Activated CD4-positive, alpha-beta memory T cell treated with anti-CD3 and anti-CD28 coated beads for 36 hours (primary cell): ENCODE data around the gene ART4. TPM values are rescaled to one million over a fixed set of nuclear protein-coding genes. Genes with fewer than 3 reads are reported as not detected.

ENCODE experiments used
- CTCF ChIA-PET: fragments of 350-600 bp; sonication (Branson Sonifier 250); formaldehyde crosslinking; loops from one replicate; lab custom pipeline; 2021; ENCODE audit warnings: antibody characterized with exemption, inconsistent platforms; lab: Charles Lee
- POLR2A ChIA-PET: fragments of 350-600 bp; sonication (Branson Sonifier 250); formaldehyde crosslinking; loops from one replicate; lab custom pipeline; 2021; ENCODE audit warnings: antibody characterized with exemption; lab: Charles Lee
- DNase-seq: peaks from one replicate; pipeline ENCODE4 v3.0.0-alpha.2; 2020
- H3K27ac Mint-ChIP-seq: one replicate; pipeline ENCODE4 v1.8.0; 2021; ENCODE audit warnings: mixed read lengths
- H3K27me3 Mint-ChIP-seq: one replicate; pipeline ENCODE4 v1.8.0; 2021; ENCODE audit warnings: mixed read lengths
- H3K36me3 Mint-ChIP-seq: one replicate; pipeline ENCODE4 v1.8.0; 2021; ENCODE audit warnings: mixed read lengths
- H3K4me1 Mint-ChIP-seq: one replicate; pipeline ENCODE4 v1.8.0; 2021; ENCODE audit warnings: low read depth, mixed read lengths
- H3K4me3 Mint-ChIP-seq: one replicate; pipeline ENCODE4 v1.8.0; 2021; ENCODE audit warnings: mild to moderate bottlenecking, mixed read lengths
- H3K9me3 Mint-ChIP-seq: one replicate; pipeline ENCODE4 v1.8.0; 2021; ENCODE audit warnings: mixed read lengths
- intact Hi-C: fragments of 100-400 bp; cut with micrococcal nuclease; formaldehyde crosslinking; loops from one replicate; pipeline ENCODE4 v1.15.1; 2023
- total RNA-seq, 2 experiments: library from RNA; stranded (reverse); gene quantifications; one replicate each; pipeline ENCODE4 v1.2.3, GENCODE V29; 2021

The ART4 gene, protein sequence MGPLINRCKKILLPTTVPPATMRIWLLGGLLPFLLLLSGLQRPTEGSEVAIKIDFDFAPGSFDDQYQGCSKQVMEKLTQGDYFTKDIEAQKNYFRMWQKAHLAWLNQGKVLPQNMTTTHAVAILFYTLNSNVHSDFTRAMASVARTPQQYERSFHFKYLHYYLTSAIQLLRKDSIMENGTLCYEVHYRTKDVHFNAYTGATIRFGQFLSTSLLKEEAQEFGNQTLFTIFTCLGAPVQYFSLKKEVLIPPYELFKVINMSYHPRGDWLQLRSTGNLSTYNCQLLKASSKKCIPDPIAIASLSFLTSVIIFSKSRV
- not detected for total RNA-seq

DNA sequence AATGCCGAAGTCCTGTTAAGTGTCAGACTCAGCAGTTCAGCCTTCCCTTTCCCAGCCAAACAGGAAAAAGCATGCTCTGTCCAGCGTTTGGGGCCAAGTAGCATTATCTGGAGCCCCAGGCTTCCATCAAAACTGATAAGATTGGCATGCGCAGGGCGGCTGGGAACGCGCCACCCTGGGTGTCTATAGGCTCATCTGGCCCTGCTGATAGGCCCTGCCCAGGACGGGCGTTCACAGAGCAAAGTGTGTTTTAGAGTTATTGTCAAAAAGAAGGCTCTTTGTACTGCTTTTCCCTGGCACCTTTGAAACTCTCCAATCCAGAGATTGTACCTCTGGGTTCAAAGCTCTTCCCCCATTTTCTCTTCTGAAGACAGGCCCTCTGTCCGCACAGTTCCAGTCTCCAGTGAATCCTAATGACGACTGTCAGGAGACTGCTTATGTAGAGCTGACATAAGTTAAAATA, at the start of gene ART4:
TSS of gene ART4 (minus strand) at position 102 of the 463 bp plus-strand sequence. CDS start 413 bp downstream, outside the sequence.
- POLR2A ChIA-PET: no interaction called here
- CTCF ChIA-PET: interaction anchor here (2.0 to 7.0 kb wide), 2 partner anchors 151 to 154 kb away, joined by 6 to 121 read pairs; no protein-coding TSS in a partner anchor
- Mint-ChIP-seq H3K36me3 (no peaks in the 10 kb centered on the region), H3K4me1 (no peaks in the 10 kb centered on the region), H3K27me3 (peaks cover 6% of the 10 kb centered on the region), H3K27ac (no peak within 1 kb of the TSS), H3K4me3 (no peak within 1 kb of the TSS), H3K9me3 (no peaks in the 10 kb centered on the region)
- intact Hi-C loops: no loop called here
- DNase-seq: no peak

DNA sequence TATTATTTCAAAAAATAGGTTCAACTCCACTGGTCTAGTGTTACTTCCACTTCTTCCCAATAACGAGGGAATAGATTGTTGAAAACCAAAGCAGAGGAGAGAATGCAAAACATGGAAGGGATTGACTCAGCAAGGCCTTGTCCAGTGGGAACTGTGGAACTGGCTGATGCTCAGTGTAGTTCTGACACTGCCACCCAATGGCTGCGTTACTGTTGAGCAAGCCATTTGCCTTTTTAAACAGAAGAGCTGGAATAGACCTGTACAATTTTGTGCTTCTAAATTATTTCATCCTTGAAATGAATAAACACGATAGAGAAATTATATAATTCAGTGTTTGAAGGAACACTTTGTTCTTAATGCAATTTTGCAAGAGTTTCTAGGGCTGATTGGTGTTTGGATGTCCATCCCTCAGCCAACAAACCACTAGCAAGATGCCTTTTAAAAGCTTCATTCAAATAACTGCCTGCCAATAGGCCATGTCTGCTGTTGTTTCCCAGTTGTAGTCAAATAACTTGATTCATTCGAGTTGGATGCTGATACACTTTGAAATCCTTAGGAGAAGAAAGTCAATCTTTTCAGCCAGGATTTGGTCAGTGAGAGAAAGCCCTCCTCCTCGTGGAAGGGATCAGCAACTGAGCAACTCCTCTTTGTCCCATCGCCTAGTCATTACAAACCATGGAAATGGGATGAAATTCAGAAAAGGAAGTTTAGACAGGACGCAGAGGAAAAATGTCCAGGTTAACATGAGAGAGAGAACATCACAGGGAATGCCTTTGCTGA, 49.6 kb upstream of the ART4 start:
- no peaks in the 10 kb centered on the region for H3K4me1 Mint-ChIP-seq
- H3K27me3 Mint-ChIP-seq: peaks cover 3% of the 10 kb centered on the region
- intact Hi-C loops: no loop called here
- H3K9me3 Mint-ChIP-seq: no peaks in the 10 kb centered on the region
- CTCF ChIA-PET: interaction anchor here (1.0 to 2.3 kb wide), 2 partner anchors 9 to 47 kb away, joined by 3 to 6 read pairs; no protein-coding TSS in a partner anchor
- POLR2A ChIA-PET: no interaction called here
- H3K27ac Mint-ChIP-seq: no peak overlapping the region
- no peak for DNase-seq
- H3K36me3 Mint-ChIP-seq: no peaks in the 10 kb centered on the region
- H3K4me3 Mint-ChIP-seq: no peak overlapping the region

DNA sequence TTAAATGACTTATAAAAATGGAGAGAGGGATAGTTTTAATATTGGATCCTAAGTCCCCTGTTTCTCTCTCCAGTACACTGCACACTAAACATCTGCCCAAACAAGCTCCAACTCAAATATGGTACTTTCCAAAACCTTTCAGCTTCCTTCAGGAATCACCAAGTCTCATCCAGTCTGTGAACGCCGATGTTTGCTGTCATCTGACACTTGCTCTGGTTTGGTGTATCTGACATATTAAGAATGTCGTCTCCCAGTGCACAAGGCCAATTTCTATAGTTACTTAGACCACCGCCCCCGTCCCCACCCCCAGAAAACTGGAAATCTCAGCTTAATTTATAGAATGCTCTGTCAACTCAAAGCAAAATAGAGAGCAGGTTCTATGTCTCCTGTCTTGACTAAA, 47.4 kb upstream of the ART4 start:
- POLR2A ChIA-PET: no interaction called here
- H3K4me1 Mint-ChIP-seq: peaks cover under 1% of the 10 kb centered on the region
- no peaks in the 10 kb centered on the region for H3K9me3 Mint-ChIP-seq
- intact Hi-C loops: no loop called here
- no peak overlapping the region for H3K4me3 Mint-ChIP-seq
- peaks cover 6% of the 10 kb centered on the region for H3K27me3 Mint-ChIP-seq
- H3K36me3 Mint-ChIP-seq: no peaks in the 10 kb centered on the region
- no peak for DNase-seq
- no peak overlapping the region for H3K27ac Mint-ChIP-seq
- CTCF ChIA-PET: interaction anchor here (1.7 to 1.8 kb wide), 2 partner anchors 46 to 47 kb away, joined by 4 read pairs; no protein-coding TSS in a partner anchor

DNA sequence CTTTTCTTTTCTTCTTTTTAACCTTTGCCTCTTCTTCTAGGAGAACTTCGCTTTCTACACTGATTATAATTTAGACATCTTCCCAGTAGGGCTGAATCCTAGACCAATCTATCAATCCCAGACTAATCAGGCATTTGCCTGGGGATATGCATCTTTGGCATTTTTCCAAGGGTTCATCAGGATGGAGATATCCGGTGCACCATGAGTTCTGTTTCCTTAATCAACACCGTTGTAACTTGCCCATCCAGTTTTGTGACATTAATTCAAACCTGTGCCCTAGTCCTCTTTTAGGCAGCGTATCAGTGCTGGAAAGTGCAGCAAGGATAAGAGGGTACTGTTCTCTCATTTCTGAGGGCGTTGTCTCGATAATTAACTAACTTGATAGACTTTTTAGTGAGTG, 42.9 kb upstream of the ART4 start:
- CTCF ChIA-PET: no interaction called here

DNA sequence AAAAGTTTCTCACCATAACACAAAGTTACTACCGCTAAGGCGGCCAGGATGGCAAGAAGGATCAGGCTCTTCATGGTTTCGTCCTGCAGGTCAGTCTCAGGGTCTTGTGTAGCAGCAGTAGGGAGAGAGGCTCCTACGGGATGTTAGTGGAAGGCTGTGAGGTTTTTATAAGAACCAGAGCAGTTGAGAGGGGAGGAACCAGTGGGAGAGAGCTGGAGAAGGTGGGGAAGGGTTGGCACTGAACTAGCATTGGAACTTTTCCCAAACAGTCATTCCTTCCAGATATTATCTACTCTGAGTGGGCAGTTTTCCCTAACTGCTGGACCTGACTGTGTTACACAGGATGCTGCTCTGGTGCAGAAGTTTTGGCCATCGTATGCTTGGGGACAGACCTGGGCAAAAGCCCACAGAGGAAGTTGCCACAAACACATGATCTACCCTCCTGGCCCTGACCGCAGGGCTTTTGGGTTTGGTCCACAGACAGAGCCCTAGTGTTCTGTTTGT, 42.4 kb upstream of the ART4 start, which contains the start of gene MGP:
TSS of gene MGP (minus strand) at position 137 of the 504 bp plus-strand sequence. CDS start at position 74, 63 bp downstream.
- DNase-seq: no peak
- H3K36me3 Mint-ChIP-seq: no peaks in the 10 kb centered on the region
- ChIA-PET CTCF (no interaction called here), POLR2A (no interaction called here)
- H3K4me1 Mint-ChIP-seq: peaks cover 15% of the 10 kb centered on the region
- no peaks in the 10 kb centered on the region for H3K9me3 Mint-ChIP-seq
- peaks cover 10% of the 10 kb centered on the region for H3K27me3 Mint-ChIP-seq
- peak within 1 kb of the TSS; percentile 21 for H3K4me3 Mint-ChIP-seq
- no peak within 1 kb of the TSS for H3K27ac Mint-ChIP-seq
- intact Hi-C loops: no loop called here

More for the DNA sequence above, 42.9 kb upstream of the ART4 start:
- no peak overlapping the region for H3K4me3 Mint-ChIP-seq
- intact Hi-C loops: no loop called here
- no peak overlapping the region for H3K27ac Mint-ChIP-seq
- H3K27me3 Mint-ChIP-seq: peaks cover 10% of the 10 kb centered on the region
- H3K9me3 Mint-ChIP-seq: no peaks in the 10 kb centered on the region
- DNase-seq: no peak
- POLR2A ChIA-PET: no interaction called here
- peaks cover 12% of the 10 kb centered on the region for H3K4me1 Mint-ChIP-seq
- H3K36me3 Mint-ChIP-seq: no peaks in the 10 kb centered on the region

DNA sequence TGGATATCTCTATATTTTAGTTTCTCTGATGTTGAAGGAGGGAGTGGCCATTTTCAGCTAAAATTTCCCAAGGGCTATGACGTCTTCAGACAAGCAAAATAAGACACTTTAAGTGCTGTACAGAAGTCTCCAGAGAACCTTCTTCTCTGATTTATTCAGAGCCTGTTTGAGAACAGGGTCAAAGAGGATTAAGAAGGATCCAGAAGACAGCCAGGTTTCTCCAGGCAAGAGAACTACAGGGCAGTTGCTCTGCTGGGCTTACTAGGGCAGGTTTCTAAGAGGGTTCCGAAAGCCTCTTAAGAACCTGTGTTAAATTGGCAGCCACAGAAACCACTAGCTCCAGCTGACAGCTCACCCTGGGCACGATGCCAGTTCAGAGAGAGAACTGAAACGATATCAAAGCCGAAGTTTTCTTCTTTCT, 41.1 kb upstream of the ART4 start:
- H3K9me3 Mint-ChIP-seq: no peaks in the 10 kb centered on the region
- intact Hi-C loops: no loop called here

DNA sequence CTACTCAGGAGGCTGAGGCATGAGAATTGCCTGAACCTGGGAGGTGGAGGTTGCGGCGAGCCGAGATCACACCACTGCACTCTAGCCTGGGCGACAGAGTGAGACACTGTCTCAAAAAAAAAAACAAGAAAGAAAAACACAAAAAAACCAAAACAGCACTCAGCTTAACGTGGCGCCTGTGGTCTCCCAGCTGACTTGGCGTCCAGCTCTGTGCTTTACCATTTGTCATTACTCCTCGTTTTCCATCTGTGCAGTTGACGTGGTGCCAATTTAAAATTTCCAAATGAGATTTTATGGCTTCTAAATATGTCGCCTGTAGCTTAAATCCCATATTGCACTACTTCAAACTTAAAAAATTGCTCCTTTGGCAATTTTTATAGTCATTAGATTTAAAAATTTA, 40.4 kb upstream of the ART4 start:
- POLR2A ChIA-PET: no interaction called here
- Mint-ChIP-seq H3K9me3 (no peaks in the 10 kb centered on the region), H3K4me1 (peaks cover 20% of the 10 kb centered on the region), H3K4me3 (no peak overlapping the region), H3K36me3 (no peaks in the 10 kb centered on the region), H3K27ac (no peak overlapping the region), H3K27me3 (peaks cover 7% of the 10 kb centered on the region)
- no peak for DNase-seq
- CTCF ChIA-PET: interaction anchor here (0.8 to 1.8 kb wide), 2 partner anchors 112 to 338 kb away, joined by 3 to 4 read pairs; partner anchors contain the start of gene RERG
- intact Hi-C loops: no loop called here

More for the DNA sequence above, 41.1 kb upstream of the ART4 start:
- ChIA-PET CTCF (interaction anchor here (1.8 kb wide), 1 partner anchor 337 kb away, joined by 4 read pairs; the partner anchor contains the start of gene RERG), POLR2A (no interaction called here)
- DNase-seq: peak; percentile 80
- no peaks in the 10 kb centered on the region for H3K36me3 Mint-ChIP-seq
- peak overlapping the region; percentile 21 for H3K4me3 Mint-ChIP-seq
- H3K4me1 Mint-ChIP-seq: peaks cover 20% of the 10 kb centered on the region
- peaks cover 10% of the 10 kb centered on the region for H3K27me3 Mint-ChIP-seq
- H3K27ac Mint-ChIP-seq: peak overlapping the region; percentile 18

DNA sequence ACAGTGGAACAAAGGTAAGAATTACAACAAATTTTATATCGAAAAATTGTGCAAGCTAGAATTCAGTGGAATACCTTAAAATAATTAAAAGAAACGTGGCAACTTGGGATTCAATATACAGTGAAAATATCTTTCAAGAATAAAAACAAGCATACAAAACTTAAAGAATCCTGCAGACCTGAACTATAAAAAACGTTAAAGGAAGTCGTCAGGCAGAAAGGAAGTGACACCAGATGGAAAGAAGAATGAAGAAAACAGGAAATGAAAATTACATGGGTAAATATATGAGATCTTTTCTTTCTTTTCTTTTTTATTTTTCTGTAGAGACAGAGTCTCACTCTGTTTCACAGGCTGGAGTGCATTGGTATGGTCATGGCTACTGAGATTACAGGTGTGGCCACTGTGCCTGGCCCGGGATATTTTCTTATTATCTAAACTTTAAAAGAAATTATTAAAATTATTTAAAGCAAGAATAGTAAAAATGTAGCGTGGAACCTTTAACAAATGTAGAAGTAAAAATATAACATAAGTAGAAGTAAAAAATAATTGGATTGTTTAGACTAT, 37.6 kb upstream of the ART4 start:
- no peak overlapping the region for H3K27ac Mint-ChIP-seq
- no peaks in the 10 kb centered on the region for H3K36me3 Mint-ChIP-seq
- ChIA-PET CTCF (no interaction called here), POLR2A (no interaction called here)
- peaks cover 20% of the 10 kb centered on the region for H3K4me1 Mint-ChIP-seq
- H3K9me3 Mint-ChIP-seq: no peaks in the 10 kb centered on the region
- H3K27me3 Mint-ChIP-seq: peaks cover 6% of the 10 kb centered on the region
- intact Hi-C loops: no loop called here
- no peak for DNase-seq
- no peak overlapping the region for H3K4me3 Mint-ChIP-seq

DNA sequence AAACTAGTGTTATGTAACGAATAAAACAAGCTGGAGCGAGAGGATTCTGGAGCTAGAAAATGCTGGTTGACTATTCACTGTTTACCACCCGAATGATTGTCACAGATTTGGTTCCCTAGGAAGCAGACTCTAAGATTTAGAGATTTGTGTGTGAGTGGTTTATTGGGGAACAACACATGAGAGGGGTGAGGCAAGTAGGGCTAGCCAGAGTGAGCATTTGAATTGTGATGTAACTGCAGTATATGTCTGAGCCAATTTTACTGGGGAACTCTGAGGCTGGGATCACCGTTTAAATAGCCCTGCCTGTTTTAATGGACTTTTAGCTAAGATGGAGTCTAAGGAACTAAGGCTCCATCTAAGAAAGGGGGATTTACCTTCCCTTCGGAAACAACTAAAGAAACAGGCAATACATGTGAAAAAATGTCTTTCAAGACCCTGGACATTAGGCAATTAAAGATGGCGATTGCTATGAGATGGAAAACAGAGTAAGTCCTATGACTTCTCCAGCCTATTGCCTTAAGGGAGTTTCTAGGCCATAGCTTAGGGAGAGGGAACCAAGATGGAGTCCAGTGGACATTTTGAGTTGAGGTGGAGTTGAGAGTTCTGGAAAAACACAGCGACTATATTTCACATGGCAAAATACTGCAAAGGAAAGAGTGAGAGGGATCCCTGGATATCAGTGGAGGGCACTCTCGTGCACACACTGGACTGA, 36.1 kb upstream of the ART4 start:
- Mint-ChIP-seq H3K4me1 (peaks cover 10% of the 10 kb centered on the region), H3K9me3 (no peaks in the 10 kb centered on the region), H3K4me3 (no peak overlapping the region), H3K36me3 (no peaks in the 10 kb centered on the region), H3K27me3 (no peaks in the 10 kb centered on the region), H3K27ac (no peak overlapping the region)
- intact Hi-C loops: no loop called here
- no peak for DNase-seq
- POLR2A ChIA-PET: no interaction called here
- CTCF ChIA-PET: interaction anchor here (1.1 to 1.3 kb wide), 2 partner anchors 31 to 116 kb away, joined by 3 to 5 read pairs; no protein-coding TSS in a partner anchor

DNA sequence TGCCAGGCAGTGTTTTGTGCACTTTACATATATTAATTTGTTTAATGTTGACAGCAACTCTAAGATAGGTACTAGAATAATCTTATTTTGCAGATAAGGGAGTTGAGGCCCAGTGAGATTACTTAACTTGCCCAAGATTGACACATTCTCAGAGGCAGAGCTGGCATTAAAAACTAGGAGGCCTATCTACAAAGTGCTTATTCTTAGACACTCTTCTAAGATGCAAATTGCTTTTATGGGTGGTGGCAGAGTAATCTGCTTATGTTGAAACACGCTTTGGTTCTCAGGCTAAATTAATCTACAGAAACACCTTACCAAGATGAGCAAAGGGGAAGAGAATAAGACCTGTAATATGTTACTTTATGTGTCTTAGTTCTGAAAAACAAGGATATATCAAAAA, 35.2 kb upstream of the ART4 start:
- H3K4me1 Mint-ChIP-seq: peaks cover 8% of the 10 kb centered on the region
- H3K9me3 Mint-ChIP-seq: no peaks in the 10 kb centered on the region
- DNase-seq: no peak
- intact Hi-C loops: no loop called here
- no peaks in the 10 kb centered on the region for H3K27me3 Mint-ChIP-seq
- no peak overlapping the region for H3K27ac Mint-ChIP-seq
- POLR2A ChIA-PET: no interaction called here
- no peaks in the 10 kb centered on the region for H3K36me3 Mint-ChIP-seq
- no peak overlapping the region for H3K4me3 Mint-ChIP-seq
- CTCF ChIA-PET: interaction anchor here (1.3 kb wide), 1 partner anchor 32 kb away, joined by 3 read pairs; no protein-coding TSS in a partner anchor

DNA sequence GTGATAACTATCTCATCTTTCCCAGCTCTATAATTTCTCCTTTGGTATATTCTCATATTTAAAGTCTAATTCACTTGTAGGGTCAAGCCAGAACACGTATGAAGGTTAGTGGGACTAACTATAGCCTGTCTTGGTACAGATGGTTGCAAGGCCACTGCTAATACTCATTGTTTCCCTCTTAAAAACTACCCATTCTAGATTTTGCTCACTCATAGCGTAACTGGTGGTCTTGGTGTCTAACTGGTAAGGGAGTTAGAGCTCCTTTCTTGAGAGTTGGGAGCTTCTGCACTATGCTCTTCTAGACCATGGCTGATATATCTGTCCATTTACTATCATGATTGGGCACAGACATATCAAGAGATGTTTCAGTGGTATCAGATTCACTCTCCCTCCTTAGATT, 33.5 kb upstream of the ART4 start:
- no peaks in the 10 kb centered on the region for H3K36me3 Mint-ChIP-seq
- ChIA-PET CTCF (interaction anchor here (0.6 kb wide), 1 partner anchor 34 kb away, joined by 3 read pairs; no protein-coding TSS in a partner anchor), POLR2A (no interaction called here)
- DNase-seq: no peak
- no peaks in the 10 kb centered on the region for H3K9me3 Mint-ChIP-seq
- intact Hi-C loops: no loop called here
- no peak overlapping the region for H3K27ac Mint-ChIP-seq
- H3K4me3 Mint-ChIP-seq: no peak overlapping the region
- H3K27me3 Mint-ChIP-seq: no peaks in the 10 kb centered on the region
- H3K4me1 Mint-ChIP-seq: peaks cover 8% of the 10 kb centered on the region
